HG03575 (cell line): Measurements from ENCODE around the gene XYLT1.

ENCODE experiments used
- ATAC-seq: cut with Tn5 transposase; IDR thresholded peaks from one replicate; pipeline ENCODE4 v1.9.1; 2021; ENCODE audit not compliant: unreplicated experiment, insufficient number of reproducible peaks, low FRiP score; ENCODE audit errors: extremely low read depth

Gene XYLT1

DNA sequence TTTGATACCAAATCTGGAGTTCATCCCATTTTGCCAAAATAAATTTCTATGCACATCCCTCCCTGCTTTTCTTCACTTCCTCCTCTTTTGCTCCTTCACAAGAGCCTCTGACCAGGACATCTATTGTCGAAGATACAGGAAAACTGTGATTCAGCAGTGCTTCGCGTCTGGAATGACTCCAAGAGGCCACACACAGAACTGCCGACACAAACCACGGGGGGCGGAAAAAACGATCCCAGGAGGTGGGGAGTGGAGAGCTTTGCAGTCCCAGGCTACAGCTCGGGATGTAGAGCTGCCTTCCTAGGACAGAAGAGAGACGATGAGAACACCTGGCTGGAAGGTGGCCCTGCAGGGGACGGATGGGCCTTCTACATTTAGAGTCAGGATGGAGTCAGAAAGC, 102.8 kb downstream of the XYLT1 start:
- no peak for ATAC-seq

- no peak for ATAC-seq
Observed at GRCh38 chr16:17367036-17367435, 103.7 kb downstream of the XYLT1 start.

GRCh38 chr16:17366299-17366961, 104.3 kb downstream of the XYLT1 start:
- no peak for ATAC-seq

GRCh38 chr16:17365591-17366298, 105.0 kb downstream of the XYLT1 start:
- ATAC-seq, result no peak

- ATAC-seq, result no peak
Observed at GRCh38 chr16:17365211-17365541, 105.6 kb downstream of the XYLT1 start.

DNA sequence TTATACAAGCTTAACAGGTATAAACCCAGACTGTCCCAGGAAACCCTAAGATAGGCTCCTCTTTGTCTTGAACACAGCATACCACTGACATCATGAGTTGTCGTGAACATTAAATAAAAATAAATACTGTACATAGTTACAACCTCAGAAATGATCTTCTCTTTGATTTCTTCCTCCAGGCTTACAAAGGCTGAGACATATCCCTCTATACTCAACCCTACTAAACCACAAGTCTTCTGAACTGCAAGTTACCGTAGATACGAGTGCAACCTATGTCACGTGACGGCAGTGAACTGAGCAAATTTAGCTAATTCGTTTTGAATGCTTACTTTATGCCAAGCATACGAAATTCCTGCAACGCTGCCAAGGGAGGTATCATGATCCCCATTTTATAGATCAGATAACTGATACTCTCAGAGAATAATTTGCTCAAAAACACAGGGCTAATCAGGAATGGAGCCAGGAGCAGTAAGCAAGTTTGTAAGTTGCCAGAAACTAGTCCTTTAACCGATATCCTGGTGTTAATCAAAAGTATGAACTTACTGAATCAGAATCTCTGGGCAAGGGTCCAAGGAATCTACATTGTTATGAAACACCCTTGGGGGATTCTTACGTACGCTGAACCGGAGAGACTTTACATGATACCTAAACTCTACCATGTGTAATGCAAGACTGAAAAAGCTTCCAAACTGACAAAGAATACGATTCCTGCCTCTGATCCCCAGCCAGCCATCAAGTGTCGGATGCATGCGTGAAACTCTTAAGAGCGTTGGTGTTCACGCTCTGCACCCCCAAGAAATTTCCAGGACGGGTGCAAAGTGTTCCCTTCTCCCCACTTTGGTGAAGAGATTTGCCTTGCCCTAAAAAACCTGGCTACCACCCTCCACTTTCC, 106.2 kb downstream of the XYLT1 start:
- ATAC-seq, result no peak

- no peak for ATAC-seq
Observed at GRCh38 chr16:17362946-17363345, 107.8 kb downstream of the XYLT1 start.

DNA sequence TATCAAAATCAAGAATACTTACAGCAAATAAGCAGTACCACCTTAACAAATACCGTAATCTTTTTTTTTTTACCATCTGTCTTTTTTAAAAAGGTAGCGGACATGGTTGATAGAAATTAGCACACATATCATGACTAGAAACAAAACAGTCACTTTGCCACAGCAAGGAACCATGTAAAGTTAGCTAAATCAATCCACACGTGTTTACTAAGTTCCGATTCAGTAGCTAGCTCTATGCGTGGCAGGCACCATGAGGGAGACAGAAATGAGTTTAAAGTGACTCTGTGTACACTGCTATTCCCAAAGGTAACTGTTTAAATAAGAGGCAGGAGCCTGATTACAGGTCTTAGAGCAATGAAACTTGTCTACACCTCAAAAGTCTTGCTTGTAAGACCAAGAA, 108.6 kb downstream of the XYLT1 start:
- no peak for ATAC-seq

DNA sequence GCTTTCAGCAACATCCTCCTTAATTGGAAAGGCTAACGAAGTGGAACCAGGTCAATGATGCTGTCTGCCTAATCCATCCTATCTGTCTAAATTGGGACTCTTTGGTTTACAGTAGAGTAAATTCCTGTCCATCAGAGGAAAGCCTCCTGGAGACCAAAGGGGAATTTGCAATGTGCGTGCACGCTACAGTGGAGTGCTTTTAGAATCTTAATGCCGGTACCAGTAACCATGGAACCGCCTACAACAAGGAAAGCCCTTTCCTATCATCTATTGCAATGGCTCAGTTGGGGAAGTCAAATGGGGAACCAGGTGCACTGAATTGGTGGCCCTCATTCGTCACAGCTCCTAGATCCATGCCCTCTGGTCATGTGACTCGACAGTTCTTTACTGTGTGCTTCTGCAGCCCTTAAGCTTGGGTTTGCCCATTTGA, 110.1 kb downstream of the XYLT1 start:
- no peak for ATAC-seq

DNA sequence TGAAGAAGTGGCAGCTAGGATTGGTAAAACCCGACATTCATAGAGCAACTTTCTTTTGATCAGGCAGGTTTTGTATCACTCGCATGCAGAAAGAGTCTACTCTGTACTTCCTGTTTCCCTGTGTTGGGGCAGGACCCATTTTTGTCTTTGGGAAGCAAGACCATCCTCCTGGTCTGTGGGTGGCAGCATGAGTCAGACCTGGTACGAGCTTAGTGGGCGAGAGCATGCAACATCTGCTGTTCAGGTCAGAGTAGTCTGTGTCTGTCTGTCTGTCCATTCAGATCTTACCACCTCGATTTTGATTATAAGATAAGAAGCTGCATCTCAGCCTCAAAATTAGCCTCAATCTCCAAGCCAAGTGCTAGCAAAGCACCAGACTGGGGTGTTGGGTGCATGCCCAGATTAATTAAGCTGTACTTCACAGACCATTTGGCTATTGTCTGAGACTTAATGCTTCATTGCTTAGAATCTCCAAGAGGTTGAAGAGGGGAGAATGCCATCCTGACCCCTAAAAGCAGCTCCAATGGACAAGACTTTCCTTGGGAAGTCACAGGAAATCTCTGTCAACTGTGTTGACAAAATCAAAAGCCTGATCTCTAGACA, 110.9 kb downstream of the XYLT1 start:
- no peak for ATAC-seq

- ATAC-seq, result no peak
Observed at GRCh38 chr16:17358846-17359245, 111.9 kb downstream of the XYLT1 start.

GRCh38 chr16:17358355-17358754, 112.4 kb downstream of the XYLT1 start:
- no peak for ATAC-seq

DNA sequence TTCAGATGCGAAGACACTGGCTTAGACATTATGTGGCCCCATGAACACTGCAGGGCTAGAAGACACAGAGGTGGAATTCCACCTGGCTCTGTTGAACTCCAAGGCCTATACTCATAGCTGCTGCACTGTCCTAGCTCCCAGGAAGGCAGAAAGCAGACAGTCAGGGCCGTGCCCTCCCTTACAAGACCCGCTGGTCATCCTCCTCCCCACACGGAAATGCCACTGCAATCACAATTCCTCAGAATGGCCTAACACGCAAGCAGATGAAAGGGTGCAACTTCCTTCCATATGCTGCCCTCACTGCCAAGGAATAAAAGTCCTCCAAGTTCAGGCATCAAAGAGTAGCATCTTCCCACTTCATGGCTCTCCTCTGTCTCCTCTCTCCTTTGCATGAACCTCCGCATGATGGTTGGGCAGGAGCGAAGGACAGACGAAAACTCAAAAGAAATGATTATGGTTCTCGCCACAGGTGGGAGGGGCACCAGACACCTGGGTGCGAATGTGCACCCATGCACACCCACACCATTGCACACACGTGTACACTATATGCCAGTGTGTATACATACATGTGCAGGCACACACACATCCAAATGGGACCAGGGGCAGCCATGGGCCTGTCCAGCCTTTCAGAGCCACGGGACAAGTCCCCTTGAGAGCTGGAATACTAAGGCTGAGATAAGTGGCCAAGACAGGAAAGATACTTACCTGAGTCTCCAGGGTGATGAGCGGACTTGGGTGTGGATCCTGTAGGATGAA, 113.3 kb downstream of the XYLT1 start:
- no peak for ATAC-seq

DNA sequence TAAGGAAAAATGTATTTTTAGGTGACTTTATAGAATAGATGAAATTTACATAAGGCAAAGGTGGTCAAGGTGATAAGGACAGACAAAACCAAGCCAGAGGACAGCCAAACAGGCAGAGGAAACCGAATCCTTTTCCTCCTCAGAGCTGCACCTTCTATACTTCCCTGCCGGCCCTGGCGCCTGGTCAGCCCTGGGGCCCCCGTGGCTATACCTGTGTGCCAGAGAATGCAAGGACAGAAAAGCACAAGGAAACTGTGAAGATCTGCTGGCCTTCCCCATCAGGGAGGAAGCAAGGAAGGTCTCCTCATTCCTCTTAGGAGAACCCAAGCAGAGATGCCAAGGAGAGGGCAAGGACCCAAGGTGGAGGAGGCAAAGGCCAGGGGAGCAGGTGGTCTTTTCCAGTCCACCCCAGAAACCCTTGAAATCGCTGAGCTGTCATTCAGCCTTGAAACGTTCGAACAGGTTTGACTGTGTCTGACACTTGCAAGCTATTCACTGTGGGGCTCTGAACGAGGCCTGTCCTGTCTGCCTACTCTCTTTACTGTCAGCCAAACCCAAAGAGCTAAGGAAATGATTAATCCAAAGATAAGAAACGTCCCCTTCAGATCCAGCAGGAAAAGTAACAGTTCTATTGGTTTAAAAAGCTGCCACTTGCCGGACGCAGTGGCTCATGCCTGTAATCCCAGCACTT, 114.4 kb downstream of the XYLT1 start:
- no peak for ATAC-seq

- no peak for ATAC-seq
Observed at GRCh38 chr16:17354685-17355084, 116.1 kb downstream of the XYLT1 start.

GRCh38 chr16:17354141-17354601, 116.6 kb downstream of the XYLT1 start:
- no peak for ATAC-seq

GRCh38 chr16:17353561-17353960, 117.2 kb downstream of the XYLT1 start:
- ATAC-seq, result no peak

DNA sequence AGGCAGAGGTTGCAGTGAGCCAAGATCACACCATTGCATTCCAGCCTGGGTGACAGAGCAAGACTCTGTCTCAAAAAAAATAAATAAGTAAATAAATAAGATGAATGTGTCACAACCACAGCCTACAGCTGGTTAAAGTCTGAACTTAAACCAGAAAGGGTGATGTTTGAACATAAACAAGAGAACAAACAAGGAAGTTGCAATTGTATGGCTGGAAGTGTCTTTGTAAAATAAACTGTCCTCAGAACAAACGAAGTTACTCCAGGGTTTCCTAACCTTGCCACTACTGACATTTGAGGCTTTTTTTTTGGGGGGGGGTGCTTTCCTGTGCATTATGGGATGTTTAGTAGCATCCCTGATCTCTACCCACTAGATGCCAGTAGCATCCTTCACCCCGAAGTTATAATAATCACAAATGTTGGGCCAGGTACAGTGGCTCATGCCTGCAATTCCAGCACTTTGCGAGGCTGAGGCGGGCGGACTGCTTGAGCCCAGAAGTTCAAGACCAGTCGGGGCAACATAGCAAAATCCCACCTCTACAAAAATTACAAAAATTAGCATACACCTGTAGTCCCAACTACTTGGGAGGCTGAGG, 119.2 kb downstream of the XYLT1 start:
- ATAC-seq, result no peak
